22Rv1 (cell line): ENCODE data around the gene RICTOR.

Experiments
- CTCF ChIP-seq: fragments of 450-650 bp; IDR thresholded peaks from 2 replicates; pipeline ENCODE4 v1.5.1; 2017; ENCODE audit warnings: mild to moderate bottlenecking
- ZFX ChIP-seq: fragments of 450-650 bp; IDR thresholded peaks from 2 replicates; pipeline ENCODE4 v1.6.1; 2017; ENCODE audit warnings: antibody characterized with exemption, borderline replicate concordance

GRCh38 chr5:39113354-39113953 lies 39.3 kb upstream of the RICTOR start:
- TF ChIP-seq CTCF (no peak), ZFX (no peak)
